ENCODE measurements around the gene TTLL11. TPM values are rescaled to one million over a fixed set of nuclear protein-coding genes. Genes with fewer than 3 reads are reported as not detected.

The TTLL11 gene
- total RNA-seq, 6 experiments from 2014 or later, result 3.2 to 5.2 (median 4.1) TPM

DNA sequence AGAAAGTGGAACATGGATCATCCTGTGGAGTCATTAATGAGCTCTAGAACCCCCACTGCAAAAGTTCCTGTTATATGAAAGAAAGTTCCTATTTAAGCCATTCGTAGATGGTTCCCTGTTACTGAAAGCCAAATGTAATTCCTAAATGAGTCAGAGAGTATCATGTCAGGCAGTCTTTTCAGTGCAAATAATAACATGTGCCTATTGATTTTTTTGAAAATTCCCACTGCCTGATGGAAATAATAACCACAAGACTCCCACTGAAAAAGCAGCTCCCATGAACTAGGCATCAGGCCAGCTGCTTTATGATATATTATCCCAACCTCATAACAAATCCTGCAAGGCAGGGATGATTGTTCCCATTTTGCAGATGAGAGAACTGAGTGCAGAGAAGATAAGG, 224.5 kb downstream of the TTLL11 start:
- DNase-seq (no peak), ATAC-seq (no peak)
- Histone ChIP-seq H3K27ac (no peak overlapping the region), H3K9me3 (no peaks in the 10 kb centered on the region), H3K4me1 (no peaks in the 10 kb centered on the region), H3K4me3 (no peak overlapping the region), H3K36me3 (no peaks in the 10 kb centered on the region), H3K27me3 (no peaks in the 10 kb centered on the region)
- intact Hi-C loops (cut with DNase I), result no loop called here
- no peak for TF ChIP-seq POLR2A (IDR thresholded peaks at IDR 0.05)
- TF ChIP-seq, protein P1, sequence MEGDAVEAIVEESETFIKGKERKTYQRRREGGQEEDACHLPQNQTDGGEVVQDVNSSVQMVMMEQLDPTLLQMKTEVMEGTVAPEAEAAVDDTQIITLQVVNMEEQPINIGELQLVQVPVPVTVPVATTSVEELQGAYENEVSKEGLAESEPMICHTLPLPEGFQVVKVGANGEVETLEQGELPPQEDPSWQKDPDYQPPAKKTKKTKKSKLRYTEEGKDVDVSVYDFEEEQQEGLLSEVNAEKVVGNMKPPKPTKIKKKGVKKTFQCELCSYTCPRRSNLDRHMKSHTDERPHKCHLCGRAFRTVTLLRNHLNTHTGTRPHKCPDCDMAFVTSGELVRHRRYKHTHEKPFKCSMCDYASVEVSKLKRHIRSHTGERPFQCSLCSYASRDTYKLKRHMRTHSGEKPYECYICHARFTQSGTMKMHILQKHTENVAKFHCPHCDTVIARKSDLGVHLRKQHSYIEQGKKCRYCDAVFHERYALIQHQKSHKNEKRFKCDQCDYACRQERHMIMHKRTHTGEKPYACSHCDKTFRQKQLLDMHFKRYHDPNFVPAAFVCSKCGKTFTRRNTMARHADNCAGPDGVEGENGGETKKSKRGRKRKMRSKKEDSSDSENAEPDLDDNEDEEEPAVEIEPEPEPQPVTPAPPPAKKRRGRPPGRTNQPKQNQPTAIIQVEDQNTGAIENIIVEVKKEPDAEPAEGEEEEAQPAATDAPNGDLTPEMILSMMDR (IDR thresholded peaks at IDR 0.05), result no peak
- WGBS (ENCODE audit: insufficient coverage, low coverage, low lambda C conversion rate, missing lambda C conversion rate), result 100% methylated on average over 1 of the region's 1 CpG

DNA sequence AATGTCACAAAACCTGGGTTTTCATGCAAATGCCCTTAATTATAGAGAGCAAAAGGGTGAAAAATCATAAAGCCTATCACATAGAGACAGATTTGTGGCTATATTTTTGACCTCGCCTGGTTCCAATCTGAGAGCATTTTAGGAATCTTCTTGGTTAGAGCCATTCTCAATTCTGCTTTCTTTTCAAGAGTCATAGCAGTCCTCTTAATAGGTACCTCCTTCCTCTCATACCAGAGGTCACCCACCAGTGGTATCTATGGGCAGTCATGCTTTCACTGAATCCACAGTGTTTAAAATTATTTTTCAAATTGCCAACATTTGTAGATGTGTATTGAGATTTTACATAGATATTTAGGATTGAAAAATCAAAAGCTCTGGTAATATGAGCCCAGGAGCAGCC, 226.2 kb downstream of the TTLL11 start:
- Histone ChIP-seq H3K4me3 (no peak overlapping the region), H3K4me1 (no peaks in the 10 kb centered on the region), H3K27me3 (no peaks in the 10 kb centered on the region), H3K36me3 (no peaks in the 10 kb centered on the region), H3K27ac (no peak overlapping the region), H3K9me3 (no peaks in the 10 kb centered on the region)
- ATAC-seq (no peak), DNase-seq (no peak)
- no peak for TF ChIP-seq POLR2A (IDR thresholded peaks at IDR 0.05)
- TF ChIP-seq, protein P1 (IDR thresholded peaks at IDR 0.05), result no peak
- intact Hi-C loops (cut with DNase I), result no loop called here
- 100% methylated on average over 1 of the region's 1 CpG for WGBS (ENCODE audit: insufficient coverage, low coverage, low lambda C conversion rate, missing lambda C conversion rate)

DNA sequence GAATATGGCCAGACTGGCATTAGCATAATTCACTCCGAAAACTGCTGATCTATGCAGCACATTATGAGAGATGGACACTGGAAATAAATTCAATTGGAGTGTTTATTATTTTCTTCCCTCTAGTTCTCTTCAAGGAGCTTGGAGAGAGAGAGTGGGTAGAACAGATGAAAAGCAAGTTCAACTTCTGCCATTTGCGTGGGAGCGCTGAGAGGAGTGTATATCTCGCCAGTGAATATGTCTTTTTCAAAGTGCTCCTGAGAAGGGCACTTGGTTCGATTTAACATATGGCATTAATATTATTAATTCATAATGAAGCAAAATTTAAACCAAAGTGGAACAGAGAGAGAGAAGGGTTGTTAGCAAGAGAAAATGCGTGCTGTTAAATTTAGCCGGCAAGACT, 227.2 kb downstream of the TTLL11 start:
- intact Hi-C loops (cut with DNase I), result no loop called here
- Histone ChIP-seq H3K27me3 (no peaks in the 10 kb centered on the region), H3K4me3 (no peak overlapping the region), H3K9me3 (no peaks in the 10 kb centered on the region), H3K4me1 (peaks cover 0 to 6% (median 0%) of the 10 kb centered on the region in 4 donors), H3K27ac (no peak overlapping the region), H3K36me3 (no peaks in the 10 kb centered on the region)
- DNase-seq, result no peak
- TF ChIP-seq POLR2A (IDR thresholded peaks at IDR 0.05), result no peak
- TF ChIP-seq, protein P1 (IDR thresholded peaks at IDR 0.05), result no peak
- ATAC-seq, result no peak
- 78% methylated on average over 7 of the region's 7 CpGs for WGBS (ENCODE audit: insufficient coverage, low coverage, low lambda C conversion rate, missing lambda C conversion rate)

DNA sequence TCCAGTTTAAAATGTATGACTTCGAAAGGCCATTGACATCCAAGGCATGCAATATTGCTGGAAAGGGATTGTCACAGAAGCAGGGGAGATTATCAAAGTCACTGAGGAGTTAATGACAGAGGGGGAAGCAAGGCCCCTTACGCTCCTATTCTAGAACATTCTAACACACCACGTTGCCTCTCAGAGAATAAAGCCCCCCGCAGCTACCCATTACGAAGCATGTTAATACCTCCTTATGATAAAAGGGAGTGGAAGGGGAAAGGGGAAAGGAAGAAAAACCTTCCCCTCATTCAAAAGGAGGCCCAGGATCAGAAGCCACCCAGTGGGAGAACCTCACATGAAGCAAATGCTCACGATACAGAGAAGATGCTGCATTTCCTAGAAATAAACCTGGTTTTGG, 228.0 kb downstream of the TTLL11 start:
- H3K36me3 ChIP-seq, result no peaks in the 10 kb centered on the region
- no peak overlapping the region for H3K27ac ChIP-seq
- intact Hi-C loops (cut with DNase I), result no loop called here
- 75% methylated on average over 5 of the region's 6 CpGs for WGBS (ENCODE audit: insufficient coverage, low coverage, low lambda C conversion rate, missing lambda C conversion rate)
- H3K4me1 ChIP-seq, result peaks cover 0 to 11% (median 0%) of the 10 kb centered on the region in 4 donors
- no peak for TF ChIP-seq POLR2A (IDR thresholded peaks at IDR 0.05)
- TF ChIP-seq, protein P1 (IDR thresholded peaks at IDR 0.05), result no peak
- no peak overlapping the region for H3K4me3 ChIP-seq
- ATAC-seq (no peak), DNase-seq (no peak)
- no peaks in the 10 kb centered on the region for H3K9me3 ChIP-seq
- no peaks in the 10 kb centered on the region for H3K27me3 ChIP-seq

DNA sequence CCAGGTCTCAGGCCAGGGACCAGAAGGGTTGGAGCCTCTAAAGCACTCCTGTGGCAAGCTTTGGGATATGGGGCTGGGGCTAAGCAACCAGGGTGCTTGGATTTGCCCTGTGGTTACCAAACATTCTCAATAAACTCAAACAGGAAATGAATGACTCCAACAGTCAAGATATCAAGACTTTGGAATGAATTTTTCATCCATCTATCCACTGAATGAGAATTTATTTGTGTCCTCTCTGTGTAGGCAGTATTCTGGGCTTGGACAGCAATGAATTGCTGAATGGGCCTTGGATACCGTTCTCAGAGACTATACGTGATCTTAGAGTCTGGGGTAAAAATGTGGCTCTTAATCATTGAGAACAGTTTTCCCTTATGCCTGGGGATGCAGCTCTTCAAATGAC, 229.2 kb downstream of the TTLL11 start:
- Histone ChIP-seq H3K9me3 (no peaks in the 10 kb centered on the region), H3K27me3 (no peaks in the 10 kb centered on the region), H3K27ac (no peak overlapping the region), H3K4me3 (no peak overlapping the region), H3K36me3 (no peaks in the 10 kb centered on the region), H3K4me1 (peaks cover 0 to 11% (median 0%) of the 10 kb centered on the region in 4 donors)
- ATAC-seq, result no peak
- DNase-seq, result no peak
- intact Hi-C loops (cut with DNase I), result no loop called here
- TF ChIP-seq, protein P1 (IDR thresholded peaks at IDR 0.05), result no peak
- TF ChIP-seq POLR2A (IDR thresholded peaks at IDR 0.05), result no peak
- 88% methylated on average over 2 of the region's 2 CpGs for WGBS (ENCODE audit: insufficient coverage, low coverage, low lambda C conversion rate, missing lambda C conversion rate)

All from right lobe of liver (tissue), 6 donors.